H1 (cell line): ENCODE data around the gene SLC30A7. TPM values are rescaled to one million over a fixed set of nuclear protein-coding genes. Genes with fewer than 3 reads are reported as not detected.

Source experiments
- CTBP2 ChIP-seq: IDR thresholded peaks from 2 replicates; pipeline ENCODE4 v1.7.0; 2011; ENCODE audit warnings: borderline replicate concordance, mild to moderate bottlenecking, moderate library complexity, mixed read lengths, low read length; ENCODE audit not compliant: insufficient read depth, insufficient read length
- EGR1 ChIP-seq: IDR thresholded peaks from 2 replicates; pipeline ENCODE4 v1.6.1; 2011; ENCODE audit warnings: low read depth, low read length, borderline replicate concordance
- SIX5 ChIP-seq: IDR thresholded peaks from 2 replicates; pipeline ENCODE4 v1.6.1; 2011; ENCODE audit warnings: mild to moderate bottlenecking, low read depth, low read length
- TEAD4 ChIP-seq: IDR thresholded peaks from 2 replicates; pipeline ENCODE4 v1.6.1; 2012; ENCODE audit warnings: low read depth, low read length, inconsistent platforms, mixed read lengths
- polyA plus RNA-seq, 7 experiments: library from polyadenylated mRNA; depleted of rRNA in 3 of 7; stranded (reverse) in 5 of 7; unstranded in 2 of 7; fragments of >200 nt in 5 of 7; fragments of 200-250 nt in 2 of 7; gene quantifications; 1 replicate in 5 of 7; 2 replicates in 1 of 7; 4 replicates in 1 of 7; pipeline versions ENCODE4 v1.2.1 to v1.2.3, GENCODE V29; 2011 to 2013; ENCODE audit warnings: missing spikeins in 2 of 7, mixed read lengths in 2 of 7
- total RNA-seq: library from RNA; stranded (reverse); fragmentation: NEBNext Ultra II Directional; extraction: Animal tissue kit (Norgen Biotek cat#: 25700); gene quantifications from 2 replicates; pipeline ENCODE4 v1.2.1, GENCODE V29; 2021
- TF ChIP-seq, protein P1 (sequence below): fragments of 300-600 bp; sonication (generic); IDR thresholded peaks from 2 replicates; pipeline ENCODE4 v1.7.1; 2012; ENCODE audit warnings: low read length, moderate library complexity, mild to moderate bottlenecking, inconsistent platforms; ENCODE audit not compliant: insufficient replicate concordance
- TF ChIP-seq, protein P2 (sequence below), 3 experiments: IDR thresholded peaks; 1 replicate in 2 of 3; 2 replicates in 1 of 3; pipeline versions ENCODE4 v1.5.1 to v1.6.1; 2011; ENCODE audit warnings: low read length in 3 of 3, mild to moderate bottlenecking in 3 of 3, inconsistent platforms in 2 of 3, low read depth in 1 of 3, moderate library complexity in 1 of 3; ENCODE audit not compliant: insufficient read depth in 1 of 3; ENCODE audit errors: control extremely low read depth in 1 of 3

Gene SLC30A7
- total and polyA plus RNA-seq, 2 of the 8 experiments (the other 6 are each of a cell fraction or from before 2014, with no cell fraction given) = 5.5 to 22.1 TPM

DNA sequence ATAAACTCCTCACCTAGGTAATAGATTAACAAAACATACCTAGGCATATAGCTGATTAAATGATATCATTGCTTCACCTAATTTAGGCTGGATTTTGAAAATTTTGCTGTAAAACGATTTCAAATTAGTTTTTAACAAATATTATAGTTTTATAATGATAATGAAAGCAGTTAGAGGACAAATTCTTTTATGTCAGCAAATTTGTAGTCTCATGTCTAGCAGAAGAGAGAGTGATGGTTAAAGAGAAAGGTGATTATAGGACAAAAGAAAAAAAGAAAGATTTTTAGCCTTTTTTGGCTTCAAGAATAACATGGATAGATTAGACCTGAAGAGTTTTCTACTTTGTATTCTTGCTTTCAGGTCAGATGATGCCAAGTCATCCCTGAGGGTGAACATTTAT lies 133.3 kb downstream of the SLC30A7 start (continued):
- TF ChIP-seq, protein P1, sequence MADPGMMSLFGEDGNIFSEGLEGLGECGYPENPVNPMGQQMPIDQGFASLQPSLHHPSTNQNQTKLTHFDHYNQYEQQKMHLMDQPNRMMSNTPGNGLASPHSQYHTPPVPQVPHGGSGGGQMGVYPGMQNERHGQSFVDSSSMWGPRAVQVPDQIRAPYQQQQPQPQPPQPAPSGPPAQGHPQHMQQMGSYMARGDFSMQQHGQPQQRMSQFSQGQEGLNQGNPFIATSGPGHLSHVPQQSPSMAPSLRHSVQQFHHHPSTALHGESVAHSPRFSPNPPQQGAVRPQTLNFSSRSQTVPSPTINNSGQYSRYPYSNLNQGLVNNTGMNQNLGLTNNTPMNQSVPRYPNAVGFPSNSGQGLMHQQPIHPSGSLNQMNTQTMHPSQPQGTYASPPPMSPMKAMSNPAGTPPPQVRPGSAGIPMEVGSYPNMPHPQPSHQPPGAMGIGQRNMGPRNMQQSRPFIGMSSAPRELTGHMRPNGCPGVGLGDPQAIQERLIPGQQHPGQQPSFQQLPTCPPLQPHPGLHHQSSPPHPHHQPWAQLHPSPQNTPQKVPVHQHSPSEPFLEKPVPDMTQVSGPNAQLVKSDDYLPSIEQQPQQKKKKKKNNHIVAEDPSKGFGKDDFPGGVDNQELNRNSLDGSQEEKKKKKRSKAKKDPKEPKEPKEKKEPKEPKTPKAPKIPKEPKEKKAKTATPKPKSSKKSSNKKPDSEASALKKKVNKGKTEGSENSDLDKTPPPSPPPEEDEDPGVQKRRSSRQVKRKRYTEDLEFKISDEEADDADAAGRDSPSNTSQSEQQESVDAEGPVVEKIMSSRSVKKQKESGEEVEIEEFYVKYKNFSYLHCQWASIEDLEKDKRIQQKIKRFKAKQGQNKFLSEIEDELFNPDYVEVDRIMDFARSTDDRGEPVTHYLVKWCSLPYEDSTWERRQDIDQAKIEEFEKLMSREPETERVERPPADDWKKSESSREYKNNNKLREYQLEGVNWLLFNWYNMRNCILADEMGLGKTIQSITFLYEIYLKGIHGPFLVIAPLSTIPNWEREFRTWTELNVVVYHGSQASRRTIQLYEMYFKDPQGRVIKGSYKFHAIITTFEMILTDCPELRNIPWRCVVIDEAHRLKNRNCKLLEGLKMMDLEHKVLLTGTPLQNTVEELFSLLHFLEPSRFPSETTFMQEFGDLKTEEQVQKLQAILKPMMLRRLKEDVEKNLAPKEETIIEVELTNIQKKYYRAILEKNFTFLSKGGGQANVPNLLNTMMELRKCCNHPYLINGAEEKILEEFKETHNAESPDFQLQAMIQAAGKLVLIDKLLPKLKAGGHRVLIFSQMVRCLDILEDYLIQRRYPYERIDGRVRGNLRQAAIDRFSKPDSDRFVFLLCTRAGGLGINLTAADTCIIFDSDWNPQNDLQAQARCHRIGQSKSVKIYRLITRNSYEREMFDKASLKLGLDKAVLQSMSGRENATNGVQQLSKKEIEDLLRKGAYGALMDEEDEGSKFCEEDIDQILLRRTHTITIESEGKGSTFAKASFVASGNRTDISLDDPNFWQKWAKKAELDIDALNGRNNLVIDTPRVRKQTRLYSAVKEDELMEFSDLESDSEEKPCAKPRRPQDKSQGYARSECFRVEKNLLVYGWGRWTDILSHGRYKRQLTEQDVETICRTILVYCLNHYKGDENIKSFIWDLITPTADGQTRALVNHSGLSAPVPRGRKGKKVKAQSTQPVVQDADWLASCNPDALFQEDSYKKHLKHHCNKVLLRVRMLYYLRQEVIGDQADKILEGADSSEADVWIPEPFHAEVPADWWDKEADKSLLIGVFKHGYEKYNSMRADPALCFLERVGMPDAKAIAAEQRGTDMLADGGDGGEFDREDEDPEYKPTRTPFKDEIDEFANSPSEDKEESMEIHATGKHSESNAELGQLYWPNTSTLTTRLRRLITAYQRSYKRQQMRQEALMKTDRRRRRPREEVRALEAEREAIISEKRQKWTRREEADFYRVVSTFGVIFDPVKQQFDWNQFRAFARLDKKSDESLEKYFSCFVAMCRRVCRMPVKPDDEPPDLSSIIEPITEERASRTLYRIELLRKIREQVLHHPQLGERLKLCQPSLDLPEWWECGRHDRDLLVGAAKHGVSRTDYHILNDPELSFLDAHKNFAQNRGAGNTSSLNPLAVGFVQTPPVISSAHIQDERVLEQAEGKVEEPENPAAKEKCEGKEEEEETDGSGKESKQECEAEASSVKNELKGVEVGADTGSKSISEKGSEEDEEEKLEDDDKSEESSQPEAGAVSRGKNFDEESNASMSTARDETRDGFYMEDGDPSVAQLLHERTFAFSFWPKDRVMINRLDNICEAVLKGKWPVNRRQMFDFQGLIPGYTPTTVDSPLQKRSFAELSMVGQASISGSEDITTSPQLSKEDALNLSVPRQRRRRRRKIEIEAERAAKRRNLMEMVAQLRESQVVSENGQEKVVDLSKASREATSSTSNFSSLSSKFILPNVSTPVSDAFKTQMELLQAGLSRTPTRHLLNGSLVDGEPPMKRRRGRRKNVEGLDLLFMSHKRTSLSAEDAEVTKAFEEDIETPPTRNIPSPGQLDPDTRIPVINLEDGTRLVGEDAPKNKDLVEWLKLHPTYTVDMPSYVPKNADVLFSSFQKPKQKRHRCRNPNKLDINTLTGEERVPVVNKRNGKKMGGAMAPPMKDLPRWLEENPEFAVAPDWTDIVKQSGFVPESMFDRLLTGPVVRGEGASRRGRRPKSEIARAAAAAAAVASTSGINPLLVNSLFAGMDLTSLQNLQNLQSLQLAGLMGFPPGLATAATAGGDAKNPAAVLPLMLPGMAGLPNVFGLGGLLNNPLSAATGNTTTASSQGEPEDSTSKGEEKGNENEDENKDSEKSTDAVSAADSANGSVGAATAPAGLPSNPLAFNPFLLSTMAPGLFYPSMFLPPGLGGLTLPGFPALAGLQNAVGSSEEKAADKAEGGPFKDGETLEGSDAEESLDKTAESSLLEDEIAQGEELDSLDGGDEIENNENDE = no peak
- TF ChIP-seq SIX5 (no peak), TEAD4 (no peak), EGR1 (no peak), CTBP2 (no peak)
- TF ChIP-seq, protein P2, sequence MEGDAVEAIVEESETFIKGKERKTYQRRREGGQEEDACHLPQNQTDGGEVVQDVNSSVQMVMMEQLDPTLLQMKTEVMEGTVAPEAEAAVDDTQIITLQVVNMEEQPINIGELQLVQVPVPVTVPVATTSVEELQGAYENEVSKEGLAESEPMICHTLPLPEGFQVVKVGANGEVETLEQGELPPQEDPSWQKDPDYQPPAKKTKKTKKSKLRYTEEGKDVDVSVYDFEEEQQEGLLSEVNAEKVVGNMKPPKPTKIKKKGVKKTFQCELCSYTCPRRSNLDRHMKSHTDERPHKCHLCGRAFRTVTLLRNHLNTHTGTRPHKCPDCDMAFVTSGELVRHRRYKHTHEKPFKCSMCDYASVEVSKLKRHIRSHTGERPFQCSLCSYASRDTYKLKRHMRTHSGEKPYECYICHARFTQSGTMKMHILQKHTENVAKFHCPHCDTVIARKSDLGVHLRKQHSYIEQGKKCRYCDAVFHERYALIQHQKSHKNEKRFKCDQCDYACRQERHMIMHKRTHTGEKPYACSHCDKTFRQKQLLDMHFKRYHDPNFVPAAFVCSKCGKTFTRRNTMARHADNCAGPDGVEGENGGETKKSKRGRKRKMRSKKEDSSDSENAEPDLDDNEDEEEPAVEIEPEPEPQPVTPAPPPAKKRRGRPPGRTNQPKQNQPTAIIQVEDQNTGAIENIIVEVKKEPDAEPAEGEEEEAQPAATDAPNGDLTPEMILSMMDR (IDR thresholded peaks at IDR 0.05; ENCODE audit: control extremely low read depth in 1 of 3, insufficient read depth in 1 of 3, low read depth in 1 of 3, low read length in 3 of 3) = no peak
- TF ChIP-seq, all 59 proteins: peak for 0
